NOMO-1 treated with dmso at 0.1 percent for 144 hours (cell line): Measurements from ENCODE around the gene SRP72.
A peak's percentile ranks its signal among the peaks of the same experiment; 100 is the strongest.
"Not testable (repeated sequence)": the region's sequence is repeated elsewhere in the genome, so short reads cannot be mapped to it uniquely, and the experiment has no call there.

Source experiments
- DNase-seq: peaks from one replicate; lab custom pipeline; 2025; ENCODE audit not compliant: unreplicated experiment; lab: John Stamatoyannopoulos, UW

Gene SRP72, protein sequence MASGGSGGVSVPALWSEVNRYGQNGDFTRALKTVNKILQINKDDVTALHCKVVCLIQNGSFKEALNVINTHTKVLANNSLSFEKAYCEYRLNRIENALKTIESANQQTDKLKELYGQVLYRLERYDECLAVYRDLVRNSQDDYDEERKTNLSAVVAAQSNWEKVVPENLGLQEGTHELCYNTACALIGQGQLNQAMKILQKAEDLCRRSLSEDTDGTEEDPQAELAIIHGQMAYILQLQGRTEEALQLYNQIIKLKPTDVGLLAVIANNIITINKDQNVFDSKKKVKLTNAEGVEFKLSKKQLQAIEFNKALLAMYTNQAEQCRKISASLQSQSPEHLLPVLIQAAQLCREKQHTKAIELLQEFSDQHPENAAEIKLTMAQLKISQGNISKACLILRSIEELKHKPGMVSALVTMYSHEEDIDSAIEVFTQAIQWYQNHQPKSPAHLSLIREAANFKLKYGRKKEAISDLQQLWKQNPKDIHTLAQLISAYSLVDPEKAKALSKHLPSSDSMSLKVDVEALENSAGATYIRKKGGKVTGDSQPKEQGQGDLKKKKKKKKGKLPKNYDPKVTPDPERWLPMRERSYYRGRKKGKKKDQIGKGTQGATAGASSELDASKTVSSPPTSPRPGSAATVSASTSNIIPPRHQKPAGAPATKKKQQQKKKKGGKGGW

DNA sequence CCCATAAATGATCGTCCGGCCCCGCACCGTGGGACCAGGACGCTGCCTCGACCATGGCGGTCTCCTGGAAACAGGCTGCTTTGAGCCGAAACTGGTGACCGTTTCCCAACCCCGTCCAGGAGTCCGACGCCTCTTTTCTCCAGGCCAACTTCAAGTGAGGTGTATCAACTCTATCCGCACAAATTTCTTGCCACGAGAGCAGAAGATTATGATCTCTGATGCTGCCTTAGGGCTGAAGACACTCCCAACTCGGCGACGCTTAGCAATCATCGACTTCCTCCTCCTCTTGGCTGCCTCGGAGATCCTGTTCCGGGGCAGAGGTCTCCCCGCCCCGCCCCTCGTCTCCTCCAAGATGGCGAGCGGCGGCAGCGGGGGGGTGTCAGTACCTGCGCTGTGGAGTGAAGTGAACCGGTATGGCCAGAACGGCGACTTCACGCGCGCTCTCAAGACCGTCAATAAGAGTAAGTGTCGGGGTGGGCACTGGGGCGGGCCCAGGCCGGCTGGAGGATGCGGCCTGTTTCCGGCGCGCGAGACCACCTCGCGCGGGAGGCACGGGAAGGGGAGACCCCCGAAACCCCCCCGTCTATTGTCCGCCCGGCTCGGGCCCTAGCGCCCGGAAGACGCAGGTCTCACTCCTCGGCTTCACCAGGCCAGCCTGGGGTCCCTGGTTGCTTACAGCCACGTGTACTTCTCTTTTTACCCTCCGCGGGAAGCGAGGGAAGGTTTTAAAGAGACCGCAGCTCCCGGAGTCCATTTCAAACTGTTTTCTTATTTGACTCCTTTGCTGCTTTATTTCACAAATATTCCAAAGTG lies at the start of gene SRP72:
Gene SRP72 (plus strand): TSS at position 334 of the 813 bp plus-strand sequence. CDS start 19 bp downstream, at position 353.
- peak; percentile 82 for DNase-seq

DNA sequence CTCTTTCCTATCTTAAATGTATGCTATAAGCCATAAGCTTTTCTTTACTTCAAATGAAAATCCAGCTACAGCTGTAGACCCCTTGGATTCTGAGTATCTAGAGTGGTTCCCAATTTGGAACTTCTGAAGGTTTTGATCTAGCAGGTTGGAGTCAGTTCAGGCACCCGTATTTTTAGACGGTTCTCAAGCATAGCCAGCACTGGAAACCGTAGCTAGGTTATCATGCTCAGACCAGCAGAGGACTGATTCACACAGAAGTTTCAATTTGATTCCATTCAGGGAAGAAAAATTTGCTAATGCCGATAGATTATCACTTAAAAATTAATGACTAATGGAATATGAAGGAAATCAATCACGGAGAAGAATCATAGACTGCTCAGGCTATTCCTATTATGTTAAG lies 43.2 kb upstream of the SRP72 start:
- DNase-seq = no peak

DNA sequence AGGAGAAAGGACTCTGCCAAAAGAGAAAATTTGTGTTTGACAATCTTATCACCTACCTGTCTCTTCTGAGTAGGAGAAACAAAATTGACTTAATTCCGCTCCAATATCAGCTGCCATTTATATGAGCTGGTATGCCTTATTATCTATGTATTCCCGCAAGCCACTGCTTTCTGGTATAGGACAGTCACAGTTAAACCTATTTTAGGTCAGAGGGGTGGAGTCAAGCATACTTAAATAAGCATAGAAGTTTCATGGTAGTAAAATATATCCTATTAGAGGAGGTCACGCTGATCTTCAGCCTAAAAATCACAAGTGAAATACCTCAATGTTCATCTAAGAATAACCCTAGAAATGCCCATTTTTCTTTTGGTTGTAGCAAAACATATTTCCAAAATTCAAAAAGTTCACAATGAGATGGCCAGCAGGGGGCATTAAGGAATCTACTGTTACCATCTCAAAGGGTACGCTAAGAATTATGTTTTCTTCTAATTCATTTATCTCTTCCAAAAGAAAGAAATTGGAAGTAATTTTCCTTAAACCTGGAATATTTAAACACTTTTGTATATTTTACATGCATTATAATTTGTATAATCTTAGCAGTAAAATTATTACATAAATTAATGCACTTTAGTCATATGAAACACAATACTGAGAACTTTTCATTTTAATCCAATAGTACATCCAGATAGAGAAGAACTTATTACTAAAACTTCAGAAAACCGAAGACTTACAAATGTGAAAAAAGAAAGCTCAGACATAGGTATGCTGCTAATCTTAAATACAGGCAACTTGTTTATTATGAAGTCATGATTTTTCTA lies 42.5 kb upstream of the SRP72 start:
- no peak for DNase-seq

DNA sequence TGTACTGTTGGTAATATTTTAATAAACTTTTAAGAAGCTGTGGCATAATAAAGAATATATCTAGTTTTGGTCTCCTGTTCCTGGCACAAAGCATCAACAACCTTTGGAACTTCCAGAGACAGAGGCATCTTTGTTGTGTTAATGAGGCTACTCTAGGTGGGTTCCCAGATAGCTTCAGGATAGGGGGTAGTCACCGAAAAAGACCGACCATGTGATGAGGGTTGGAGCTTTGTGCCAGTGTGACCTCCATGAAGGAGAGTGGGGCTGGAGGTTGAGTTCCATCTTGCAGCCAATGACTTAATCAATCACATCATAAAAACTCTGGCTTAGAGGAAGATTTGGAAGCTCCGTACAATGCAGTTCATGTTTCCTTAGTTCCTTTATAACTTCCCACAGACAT lies 41.9 kb upstream of the SRP72 start:
- no peak for DNase-seq

DNA sequence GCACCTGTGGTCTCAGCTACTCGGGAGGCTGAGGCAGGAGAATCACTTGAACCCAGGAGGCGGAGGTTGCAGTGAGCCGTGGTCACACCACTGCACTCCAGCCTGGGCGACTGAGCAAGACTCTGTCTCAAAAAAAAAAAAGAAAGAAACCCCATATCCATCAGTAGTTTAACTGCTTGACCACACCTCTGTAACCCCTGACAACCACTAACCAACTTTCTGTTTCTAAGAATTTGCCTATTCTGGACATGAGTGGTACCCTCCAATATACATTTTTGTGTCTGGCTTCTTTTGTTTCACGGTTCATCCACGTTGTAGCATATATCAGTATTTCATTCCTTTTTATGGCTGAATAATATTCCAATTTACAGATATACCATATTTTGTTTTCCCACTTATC lies 41.1 kb upstream of the SRP72 start:
- DNase-seq = no peak

DNA sequence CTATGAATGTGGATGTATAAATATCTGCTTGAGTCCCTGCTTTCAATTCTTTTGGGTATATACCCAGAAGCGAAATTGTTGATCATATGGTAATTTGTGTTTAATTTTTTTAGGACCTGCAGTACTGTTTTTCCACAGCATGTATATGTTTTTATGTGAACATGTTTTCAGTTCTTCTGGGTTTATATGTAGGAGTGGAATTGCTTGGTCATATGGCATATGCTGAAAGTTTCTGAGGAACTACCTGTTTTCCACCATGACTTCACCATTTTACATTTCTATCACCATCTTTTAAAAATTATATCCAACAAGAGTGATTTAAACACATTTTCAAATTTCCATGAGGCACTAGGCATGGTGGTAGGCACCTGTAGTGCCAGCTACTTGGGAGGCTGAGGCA lies 40.2 kb upstream of the SRP72 start:
- no peak for DNase-seq

DNA sequence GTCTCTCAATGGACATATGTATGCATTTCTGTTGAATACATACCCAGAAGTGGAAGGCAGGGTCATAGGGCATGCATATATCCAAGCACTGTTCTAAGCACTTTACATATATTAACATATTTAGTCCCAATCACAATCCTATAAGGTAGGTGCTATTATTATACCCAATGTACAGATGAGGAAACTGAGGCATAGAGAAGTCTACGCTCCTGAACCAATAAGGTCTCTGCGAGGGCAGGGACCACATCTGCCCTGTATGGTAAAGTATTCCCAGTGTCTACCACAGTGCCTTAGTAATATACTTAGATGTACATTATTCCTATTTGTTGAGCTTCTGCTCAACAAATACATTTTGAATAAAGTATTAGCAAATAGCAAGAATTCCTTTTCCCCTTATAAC lies 37.2 kb upstream of the SRP72 start:
- no peak for DNase-seq

DNA sequence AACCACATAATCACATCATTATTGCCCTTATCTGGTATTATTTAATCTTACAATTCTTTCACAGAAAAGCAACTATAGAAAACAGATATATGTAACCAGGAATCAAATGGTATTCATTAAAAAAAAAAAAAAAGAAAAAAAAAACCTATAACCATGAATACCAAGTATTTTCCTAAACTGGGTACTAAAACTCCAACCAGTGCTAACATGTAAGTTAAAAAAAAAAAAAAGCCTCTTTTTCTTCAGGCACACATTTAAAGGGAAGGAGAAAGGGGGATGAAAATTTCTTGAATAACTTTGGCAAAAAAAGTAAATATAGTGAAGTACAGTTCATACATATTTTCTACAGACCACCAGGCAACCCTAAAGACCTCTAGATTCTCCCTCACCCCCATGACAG lies 34.1 kb upstream of the SRP72 start:
- no peak for DNase-seq

DNA sequence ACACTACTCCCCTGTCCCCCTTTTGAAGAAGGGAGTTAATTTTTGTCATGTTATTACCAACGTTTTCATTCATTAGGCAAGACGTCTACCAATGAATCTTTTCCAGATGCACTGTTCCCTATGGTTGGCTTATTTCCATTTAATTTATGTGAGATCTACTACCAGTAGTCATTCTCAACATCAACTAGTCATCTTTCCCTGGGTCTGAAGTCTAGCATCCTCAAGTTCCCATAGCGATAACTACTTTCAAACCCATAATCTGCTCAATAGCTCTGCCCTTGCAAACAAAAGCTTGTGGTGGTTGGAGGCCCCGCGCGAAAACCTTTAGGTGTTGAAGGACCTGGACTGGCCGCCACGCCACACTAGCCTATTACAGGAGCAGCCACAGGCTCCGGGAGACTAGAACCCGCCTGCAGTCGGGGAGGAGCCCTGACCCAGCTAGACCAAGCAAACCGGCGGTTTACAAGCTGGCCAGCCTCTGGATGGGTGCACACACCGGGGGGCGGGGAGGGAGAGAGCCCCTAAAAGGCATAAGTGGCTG lies 32.7 kb upstream of the SRP72 start:
- peak; percentile 19 for DNase-seq

DNA sequence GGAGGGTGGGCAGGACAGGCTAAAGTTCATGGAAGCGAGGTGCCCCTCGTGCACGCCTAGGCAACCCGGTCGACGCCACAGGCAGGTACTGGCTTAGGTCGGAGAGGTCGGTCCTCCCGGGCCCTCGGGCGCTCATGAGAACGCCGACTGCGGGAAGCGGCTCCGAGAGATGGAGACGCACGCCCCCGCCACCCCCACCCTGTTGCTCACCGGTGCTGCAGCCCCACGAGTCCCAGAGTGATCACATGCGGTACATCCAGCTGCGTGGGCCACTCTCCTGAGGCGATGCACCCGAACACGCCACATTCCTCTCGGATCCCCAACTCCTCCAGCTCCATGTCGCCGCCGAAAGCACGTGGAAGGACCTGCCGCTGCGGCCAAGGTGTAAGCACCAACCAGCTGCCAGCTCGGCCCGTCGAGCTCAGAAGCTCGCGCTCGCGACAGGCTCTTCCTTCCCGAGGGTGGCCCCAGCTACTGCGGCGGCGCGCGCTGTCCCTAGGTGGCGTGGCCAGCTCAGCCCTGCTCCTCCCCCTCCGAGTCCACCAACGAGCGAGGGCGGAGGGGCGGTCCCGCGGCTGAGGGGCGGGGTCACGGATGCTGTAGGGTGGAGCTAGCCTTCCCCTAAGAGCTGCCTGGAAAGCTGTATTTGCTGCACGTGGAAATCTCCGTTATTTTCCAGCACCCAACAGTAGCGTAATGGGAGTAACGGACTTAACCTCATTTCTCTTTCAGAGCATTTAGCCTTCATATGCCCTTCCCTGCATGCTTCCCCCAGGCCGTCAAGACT lies 32.1 kb upstream of the SRP72 start, which contains the start of gene PPAT:
Gene PPAT (minus strand): TSS at position 476 of the 787 bp plus-strand sequence. CDS start 138 bp downstream, at position 338.
- DNase-seq = peak; percentile 96

DNA sequence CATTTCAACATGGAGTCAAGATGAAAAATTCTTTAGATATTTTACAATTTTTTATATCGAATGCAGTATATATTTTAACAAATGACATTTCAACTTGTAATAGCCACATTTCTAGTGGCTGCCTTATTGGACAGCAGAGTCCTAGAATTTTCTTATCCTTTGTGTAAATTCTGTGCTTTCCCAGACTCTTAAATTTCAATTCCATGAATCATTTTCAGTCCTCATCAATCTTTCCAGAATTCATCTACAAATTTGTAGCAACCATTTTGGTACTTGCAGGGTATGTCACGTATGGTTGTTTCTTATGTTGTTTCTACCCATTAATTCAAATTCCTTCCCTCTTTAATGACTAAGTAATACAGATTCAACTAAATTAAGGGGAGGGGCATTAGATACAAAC lies 28.7 kb upstream of the SRP72 start:
- no peak for DNase-seq

DNA sequence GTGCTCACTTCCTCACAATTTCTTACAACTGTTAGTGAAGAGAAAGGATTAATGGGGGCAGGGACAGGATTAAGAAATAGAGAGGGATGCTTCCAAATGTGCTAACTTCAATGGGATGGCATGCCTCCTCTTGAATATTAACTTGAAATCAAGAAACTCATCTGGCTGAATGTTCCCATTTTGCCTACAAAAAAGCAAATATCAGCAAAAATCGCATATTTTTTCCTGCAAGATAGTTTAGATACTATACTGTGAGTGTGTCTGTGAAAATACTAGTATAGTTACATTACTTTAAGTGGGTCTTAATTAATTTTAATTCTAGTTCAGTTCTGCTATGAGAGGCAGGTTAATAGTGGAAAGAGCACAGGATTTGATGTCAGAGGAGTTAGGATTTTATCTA lies 26.4 kb upstream of the SRP72 start:
- DNase-seq = no peak

DNA sequence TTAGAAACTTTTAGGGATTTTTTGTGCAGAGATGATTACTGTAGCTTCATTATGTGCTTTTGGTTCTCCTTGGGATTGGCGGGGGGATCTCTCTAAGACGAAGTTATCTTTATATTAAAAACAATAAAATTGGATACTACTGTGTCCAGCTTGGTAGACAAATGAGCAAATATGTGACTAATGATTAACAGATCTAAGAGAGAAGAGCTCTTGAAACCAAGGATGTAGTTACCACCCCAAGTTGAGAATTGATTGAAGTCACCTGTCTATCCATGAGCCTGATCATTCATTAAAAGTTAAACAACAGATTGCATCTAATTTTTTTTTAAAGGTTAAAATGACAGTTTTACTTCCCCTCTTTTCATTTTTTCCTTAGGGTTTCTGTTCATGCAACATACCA lies 22.7 kb upstream of the SRP72 start:
- no peak for DNase-seq

DNA sequence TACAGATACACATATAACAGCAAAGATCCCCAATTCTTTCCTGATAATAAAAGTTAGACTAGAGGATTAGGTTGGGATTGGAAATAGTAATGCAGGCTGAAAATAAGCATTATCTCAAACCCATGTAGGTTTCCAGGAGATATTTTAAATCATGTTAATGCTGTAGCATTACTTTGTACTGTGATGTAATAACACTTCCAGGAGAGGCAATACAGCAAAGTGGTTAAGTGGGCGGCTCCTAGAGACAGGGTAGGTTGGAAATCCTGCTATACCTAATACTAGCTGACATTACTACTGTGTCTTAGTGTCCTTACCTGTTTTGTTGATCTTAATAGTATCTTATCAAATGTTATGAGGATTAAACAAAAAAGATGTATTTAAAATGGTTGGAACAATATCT lies 21.7 kb upstream of the SRP72 start:
- no peak for DNase-seq

DNA sequence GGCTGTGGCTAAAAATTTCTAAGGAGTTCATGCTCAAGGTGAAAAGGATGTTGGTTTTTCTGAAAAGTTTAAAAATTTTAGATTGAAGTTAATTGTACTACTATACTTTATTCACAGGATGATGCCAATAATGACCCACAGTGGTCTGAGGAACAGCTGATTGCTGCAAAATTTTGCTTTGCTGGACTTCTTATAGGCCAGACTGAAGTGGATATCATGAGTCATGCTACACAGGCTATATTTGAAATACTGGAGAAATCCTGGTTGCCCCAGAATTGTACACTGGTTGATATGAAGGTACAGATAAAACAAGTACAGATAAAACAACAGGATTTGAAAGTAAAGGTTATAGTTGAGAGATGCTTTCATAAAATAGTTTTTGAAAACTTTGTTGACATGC lies 19.1 kb upstream of the SRP72 start:
- no peak for DNase-seq

DNA sequence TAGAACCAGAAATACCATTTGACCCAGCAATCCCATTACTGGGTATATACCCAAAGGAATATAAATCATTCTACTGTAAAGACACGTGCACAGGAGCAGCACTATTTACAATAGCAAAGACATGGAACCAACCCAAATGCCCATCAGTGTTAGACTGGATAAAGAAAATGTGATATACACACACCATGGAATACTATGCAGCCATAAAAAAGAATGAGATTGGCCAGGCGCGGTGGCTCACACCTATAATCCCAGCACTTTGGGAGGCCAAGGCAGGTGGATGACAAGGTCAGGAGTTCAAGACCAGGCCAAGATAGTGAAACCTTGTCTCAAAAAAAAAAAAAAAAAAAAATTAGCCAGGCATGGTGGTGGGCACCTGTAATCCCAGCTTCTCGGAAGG lies 17.9 kb upstream of the SRP72 start:
- DNase-seq = not testable (repeated sequence)

DNA sequence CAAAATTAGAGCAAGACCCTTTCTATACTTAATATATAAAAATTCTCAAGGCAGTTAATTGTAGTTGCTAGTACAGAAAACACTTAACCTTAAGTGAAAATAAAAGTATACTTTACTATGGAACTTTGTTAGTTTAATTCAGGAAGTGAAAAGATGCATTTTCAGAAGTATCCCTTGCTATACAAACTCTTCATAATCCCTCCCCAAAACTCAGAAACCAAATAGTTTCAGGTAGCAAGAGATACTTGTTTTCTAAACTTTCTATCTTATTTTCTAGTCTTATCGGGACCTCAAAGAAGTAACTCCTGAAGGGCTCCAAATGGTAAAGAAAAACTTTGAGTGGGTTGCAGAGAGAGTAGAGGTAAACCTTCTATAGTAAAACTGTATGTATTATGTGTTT lies 17.1 kb upstream of the SRP72 start:
- DNase-seq = no peak

DNA sequence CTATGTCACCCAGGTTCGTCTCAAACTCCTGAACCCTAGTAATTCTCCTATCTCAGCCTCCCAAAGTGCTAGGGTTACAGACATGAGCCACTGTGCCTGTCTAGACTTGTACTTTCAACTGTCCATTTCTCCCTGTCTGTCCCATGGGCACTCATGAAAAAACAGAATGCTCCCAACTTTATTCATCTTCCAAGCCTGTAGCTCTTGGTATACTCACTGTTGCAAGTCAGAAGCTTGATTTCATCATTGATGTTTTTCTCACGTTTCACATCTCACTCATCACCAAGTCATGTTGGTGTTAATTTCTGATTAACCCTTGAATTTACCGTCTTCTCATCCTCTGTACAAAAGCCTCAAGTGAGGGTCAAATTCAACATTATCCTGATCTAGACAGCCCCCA lies 7.3 kb upstream of the SRP72 start:
- DNase-seq = no peak

DNA sequence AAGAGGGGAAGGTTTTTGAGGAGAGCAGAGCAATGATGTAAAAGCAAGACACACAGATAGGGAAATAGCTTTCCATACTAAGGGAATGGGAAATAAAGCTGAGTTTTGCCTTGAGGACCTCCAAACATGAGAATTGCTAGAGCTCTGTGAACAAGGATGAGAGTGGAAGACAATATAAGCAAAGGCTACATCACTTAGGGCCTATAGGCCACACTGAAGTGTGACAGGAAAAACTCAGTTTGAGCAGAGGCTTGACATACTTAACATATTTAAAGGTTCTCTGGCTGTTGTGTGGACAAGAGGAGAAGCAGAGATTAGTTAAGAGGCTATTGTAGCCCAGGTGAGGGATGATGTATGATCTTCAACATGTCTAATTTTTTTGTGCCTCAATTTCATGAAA lies 5.3 kb upstream of the SRP72 start:
- DNase-seq = no peak

DNA sequence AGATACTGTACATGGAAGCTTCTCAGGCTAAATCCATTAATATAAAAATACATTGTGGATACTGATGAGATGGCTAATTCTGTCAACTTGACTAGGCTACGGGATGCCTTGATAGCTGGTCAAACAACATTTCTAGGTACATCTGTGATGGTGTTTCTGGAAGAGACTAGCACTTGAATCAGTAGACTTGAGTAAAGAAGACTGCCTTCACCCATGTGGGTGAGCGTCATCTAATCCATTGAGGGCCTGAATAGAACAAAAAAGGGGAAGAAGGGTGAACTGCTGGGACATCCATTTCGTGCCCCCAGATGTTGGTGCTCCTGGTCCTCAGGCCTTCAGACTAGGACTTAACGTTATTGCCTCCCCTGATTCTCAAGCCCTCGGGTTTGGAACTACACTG lies 3.7 kb upstream of the SRP72 start:
- DNase-seq = no peak
